GM13977 (cell line): ENCODE results near the gene SMARCC2.

Source experiments
- DNase-seq: peaks from one replicate; pipeline ENCODE4 v3.0.0; 2012; ENCODE audit warnings: low spot score
- in situ Hi-C: fragments of 300-500 bp; cut with MboI; formaldehyde crosslinking; loops from one replicate; pipeline ENCODE4 v1.12.0; 2022; ENCODE audit warnings: low sequenced_read_pairs, low pct_unique_long_range_greater_than_20kb, mixed read lengths, inconsistent platforms; ENCODE audit not compliant: unreplicated experiment
- TF ChIP-seq, protein P1 (sequence below): IDR thresholded peaks from 2 replicates; pipeline ENCODE4 v1.5.1; 2012; ENCODE audit warnings: mild to moderate bottlenecking, control low read depth; ENCODE audit not compliant: insufficient read depth; ENCODE audit errors: extremely low read depth, missing control alignments

Gene SMARCC2

DNA sequence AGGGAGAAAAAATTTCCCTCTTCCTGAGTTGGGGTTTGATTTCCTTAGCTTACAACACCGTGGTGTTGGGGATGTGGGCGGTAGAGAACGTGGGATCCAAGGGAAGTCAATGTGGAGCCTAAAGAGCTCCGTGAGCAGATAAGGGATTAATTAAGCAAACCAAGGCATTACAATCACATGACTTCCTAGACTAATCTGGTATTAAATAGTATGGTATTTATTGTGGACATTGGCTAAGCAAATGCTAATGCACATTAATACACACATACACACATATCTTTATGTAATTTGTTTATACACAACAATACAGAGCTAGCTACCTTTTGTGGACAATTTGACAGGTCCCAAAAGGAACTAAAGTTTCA lies 33.2 kb upstream of the SMARCC2 start:
- DNase-seq, result no peak
- in situ Hi-C loops, result no loop called here
- TF ChIP-seq, protein P1, sequence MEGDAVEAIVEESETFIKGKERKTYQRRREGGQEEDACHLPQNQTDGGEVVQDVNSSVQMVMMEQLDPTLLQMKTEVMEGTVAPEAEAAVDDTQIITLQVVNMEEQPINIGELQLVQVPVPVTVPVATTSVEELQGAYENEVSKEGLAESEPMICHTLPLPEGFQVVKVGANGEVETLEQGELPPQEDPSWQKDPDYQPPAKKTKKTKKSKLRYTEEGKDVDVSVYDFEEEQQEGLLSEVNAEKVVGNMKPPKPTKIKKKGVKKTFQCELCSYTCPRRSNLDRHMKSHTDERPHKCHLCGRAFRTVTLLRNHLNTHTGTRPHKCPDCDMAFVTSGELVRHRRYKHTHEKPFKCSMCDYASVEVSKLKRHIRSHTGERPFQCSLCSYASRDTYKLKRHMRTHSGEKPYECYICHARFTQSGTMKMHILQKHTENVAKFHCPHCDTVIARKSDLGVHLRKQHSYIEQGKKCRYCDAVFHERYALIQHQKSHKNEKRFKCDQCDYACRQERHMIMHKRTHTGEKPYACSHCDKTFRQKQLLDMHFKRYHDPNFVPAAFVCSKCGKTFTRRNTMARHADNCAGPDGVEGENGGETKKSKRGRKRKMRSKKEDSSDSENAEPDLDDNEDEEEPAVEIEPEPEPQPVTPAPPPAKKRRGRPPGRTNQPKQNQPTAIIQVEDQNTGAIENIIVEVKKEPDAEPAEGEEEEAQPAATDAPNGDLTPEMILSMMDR, result no peak

DNA sequence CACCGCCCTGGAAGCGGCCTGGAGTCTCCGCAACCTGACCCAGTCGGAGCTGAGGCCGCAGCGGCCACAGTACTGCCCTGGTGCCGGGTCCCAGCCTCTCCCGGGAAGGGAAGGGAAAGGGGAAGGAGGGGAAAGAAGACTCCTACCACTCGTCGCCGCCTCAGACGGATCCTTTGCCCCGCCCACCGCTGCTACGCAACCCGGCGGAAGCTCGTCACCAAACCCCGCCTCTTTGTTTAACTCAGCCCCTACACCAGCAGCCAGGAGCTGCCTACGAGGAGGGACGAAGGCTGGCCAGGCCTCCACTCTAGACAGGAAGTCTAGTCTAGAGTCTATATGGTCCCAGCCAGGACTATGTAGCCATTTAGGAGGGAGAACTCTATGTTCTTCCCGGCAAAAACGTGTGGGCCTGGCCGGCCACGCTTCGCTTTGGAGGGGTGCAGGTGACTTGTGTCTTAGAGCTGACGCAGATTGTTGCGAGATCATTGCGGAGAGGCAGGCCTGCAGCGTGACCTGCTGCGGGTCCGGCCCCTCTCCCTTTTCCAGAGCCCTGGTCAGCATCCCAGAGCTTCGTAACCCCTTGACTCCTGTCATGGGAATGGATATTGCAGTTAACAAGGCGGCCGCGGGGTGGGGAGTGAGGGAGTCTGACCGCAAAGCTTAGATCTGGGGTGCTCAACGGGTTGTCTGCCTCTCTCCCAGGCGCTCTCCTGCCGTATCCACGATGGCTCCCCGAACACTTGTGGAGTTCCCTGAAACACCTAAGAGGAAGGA lies 32.7 kb upstream of the SMARCC2 start, which contains the start of gene RNF41:
Gene RNF41, minus strand, starts transcription at position 166 of the 774 bp plus-strand sequence. CDS start 7,875 bp downstream, outside the sequence.
- DNase-seq, result peak; percentile 97
- TF ChIP-seq, protein P1, result no peak
- in situ Hi-C loops, result no loop called here

DNA sequence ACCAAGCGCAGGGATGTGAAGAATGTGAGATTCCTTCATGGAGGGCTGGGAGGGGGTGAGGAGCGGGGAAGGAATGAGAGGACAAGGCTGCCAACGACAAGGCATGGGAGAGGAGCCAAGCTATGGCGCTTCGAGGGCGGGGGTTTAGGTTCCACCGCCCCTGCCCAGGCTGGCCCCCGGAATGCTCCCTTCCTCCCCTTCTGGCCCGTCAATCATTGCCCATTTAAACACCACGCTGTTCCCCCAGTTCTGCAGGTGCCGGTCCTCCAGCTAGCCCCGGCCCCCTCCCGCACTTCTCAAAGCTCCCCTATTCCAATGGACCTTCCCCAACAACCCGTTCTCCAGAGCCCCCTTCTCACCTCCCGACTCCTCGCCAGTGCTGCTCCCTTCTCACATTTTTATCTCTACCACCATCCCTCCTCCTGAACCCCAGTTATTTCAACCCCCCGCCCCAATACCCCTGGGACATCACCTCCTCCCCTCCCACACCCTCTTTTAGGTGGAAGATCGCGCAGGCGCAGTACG lies 32.0 kb upstream of the SMARCC2 start:
- in situ Hi-C loops, result no loop called here
- no peak for DNase-seq
- TF ChIP-seq, protein P1, result no peak

DNA sequence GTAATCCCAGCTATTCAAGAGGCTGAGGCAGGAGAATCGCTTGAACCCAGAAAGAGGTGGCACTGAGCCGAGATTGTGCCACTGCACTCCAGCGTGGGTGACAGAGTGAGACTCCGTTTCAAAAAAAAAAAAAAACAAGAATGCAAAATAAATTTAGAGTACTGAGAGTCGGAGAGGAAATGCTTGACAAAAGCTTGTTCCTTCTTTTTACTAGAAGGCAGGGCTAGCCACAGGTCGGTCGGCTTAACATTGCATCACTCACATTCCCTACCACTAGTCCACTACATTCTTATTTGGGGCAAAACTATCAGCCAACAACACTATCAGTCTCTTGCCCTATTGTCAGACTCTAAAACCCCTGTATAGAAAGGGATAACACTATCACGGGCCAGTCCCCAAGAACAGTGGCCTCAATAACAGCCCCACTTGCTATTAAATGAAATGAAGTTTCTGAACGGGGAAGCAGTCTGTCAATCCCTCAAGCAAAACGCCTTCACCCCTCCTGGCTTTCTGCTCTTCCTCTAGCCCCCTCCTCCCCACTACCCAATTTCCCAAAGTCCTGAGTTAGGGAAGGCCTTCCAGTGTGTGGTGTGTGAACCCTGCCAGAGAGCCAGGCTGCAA lies 31.4 kb upstream of the SMARCC2 start:
- in situ Hi-C loops, result no loop called here
- TF ChIP-seq, protein P1, result no peak
- peak; percentile 29 for DNase-seq

DNA sequence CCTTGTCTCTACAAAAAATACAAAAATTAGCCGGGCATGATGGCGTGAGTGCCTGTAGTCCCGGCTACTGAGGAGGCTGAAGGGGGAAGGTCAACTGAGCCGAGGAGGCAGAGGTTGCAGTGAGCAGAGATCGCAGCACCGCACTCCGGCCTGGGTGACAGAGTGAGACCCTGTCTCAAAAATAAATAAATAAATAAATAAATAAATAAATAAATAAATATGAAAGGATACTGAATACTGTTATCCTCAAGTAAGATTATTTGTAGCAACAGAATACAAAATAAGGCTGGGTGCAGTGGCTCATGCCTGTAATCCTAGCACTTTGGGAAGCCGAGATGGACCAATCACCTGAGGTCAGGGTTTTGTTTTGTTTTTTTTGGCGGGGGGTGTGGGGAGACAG lies 30.6 kb upstream of the SMARCC2 start:
- DNase-seq, result no peak
- in situ Hi-C loops, result no loop called here
- TF ChIP-seq, protein P1, result no peak

DNA sequence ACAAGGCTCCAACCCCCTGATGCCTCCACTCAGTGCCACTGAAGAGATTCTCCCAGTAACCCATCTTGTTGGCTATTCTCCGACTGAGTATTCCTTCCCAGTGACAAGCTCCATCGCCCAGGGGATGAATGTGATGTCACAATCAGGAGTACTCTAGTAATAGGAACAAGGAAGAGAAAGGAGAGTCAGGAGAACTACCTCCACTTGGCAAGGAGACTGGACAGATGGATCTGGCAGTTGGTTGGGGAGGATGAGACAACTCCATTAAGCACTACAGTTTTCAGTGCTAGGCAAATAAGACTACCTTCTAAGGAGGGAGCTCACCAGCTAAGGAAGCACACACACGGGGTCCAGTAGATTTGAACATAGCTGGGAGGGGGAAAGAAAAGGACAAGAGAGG lies 27.2 kb upstream of the SMARCC2 start:
- in situ Hi-C loops, result no loop called here
- TF ChIP-seq, protein P1, result no peak

More for the DNA sequence above, 27.2 kb upstream of the SMARCC2 start:
- no peak for DNase-seq
